Hematopoietic multipotent progenitor cell treated with erythropoietin and hydrocortisone succinate and interleukin-3 and kit ligand, for 17 days (in vitro differentiated cells): ENCODE results near the gene ARG2.

Experiments used
- DNase-seq: peaks from one replicate; pipeline ENCODE4 v3.0.0-alpha.2; 2015; ENCODE audit warnings: low spot score

ARG2 gene

GRCh38 chr14:67638642-67639041 lies 18.9 kb downstream of the ARG2 start:
- no peak for DNase-seq

GRCh38 chr14:67641480-67641879 lies 21.8 kb downstream of the ARG2 start:
- no peak for DNase-seq

GRCh38 chr14:67641902-67642749 lies 22.4 kb downstream of the ARG2 start:
- no peak for DNase-seq

DNA sequence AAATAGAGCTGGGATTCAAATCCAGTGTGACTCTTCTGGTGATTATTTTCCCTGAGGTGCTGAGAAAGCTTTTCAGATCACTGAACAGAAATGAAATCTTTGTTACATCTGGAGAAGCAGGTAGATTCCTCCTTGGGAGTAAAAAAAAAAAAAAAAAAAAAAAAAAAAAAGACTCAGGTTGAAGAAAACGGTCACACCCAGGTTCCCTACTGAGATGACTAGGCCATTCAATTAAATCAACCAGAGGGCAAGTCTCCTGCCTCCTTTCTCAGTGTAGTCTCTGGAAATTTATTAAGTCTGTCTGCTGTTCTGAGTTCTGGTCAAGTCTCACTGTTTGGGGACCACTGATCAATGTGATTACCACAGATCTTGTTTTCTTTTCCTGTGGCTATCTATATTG lies 24.0 kb downstream of the ARG2 start:
- no peak for DNase-seq

DNA sequence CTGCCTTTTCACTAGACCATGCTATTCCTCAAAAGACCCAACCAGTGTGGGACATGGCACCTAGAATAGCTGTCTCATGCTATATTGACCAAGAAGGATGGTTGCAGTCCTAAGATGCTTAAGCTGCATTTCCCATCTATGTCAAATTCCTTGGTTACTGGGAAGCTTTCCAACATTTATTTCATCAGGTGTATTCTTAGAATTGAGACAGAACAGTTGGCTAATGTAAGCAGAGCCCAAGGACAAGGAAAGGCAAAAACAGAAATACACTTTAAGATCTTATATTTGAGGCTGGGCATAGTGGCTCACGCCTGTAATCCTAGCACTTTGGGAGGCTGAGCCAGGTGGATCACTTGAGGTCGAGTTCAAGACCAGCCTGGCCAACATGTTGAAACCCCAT lies 24.7 kb downstream of the ARG2 start:
- DNase-seq, result no peak

DNA sequence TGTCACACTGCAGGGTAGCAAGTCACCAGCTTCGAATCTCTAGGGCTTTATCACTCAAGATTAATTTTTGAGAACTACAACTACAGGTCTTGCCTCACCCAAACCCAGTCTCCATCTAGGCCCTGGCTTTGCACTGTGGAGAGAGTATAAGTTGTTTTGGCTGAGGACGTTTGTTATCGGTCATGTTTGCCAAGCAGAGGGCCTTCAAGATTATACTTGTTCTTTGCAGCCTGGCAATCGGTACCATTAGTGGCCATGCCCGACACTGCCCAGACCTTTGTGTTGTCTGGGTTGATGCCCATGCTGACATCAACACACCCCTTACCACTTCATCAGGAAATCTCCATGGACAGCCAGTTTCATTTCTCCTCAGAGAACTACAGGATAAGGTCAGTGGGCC lies 25.7 kb downstream of the ARG2 start:
- no peak for DNase-seq

GRCh38 chr14:67646131-67646530 lies 26.4 kb downstream of the ARG2 start:
- DNase-seq, result no peak

DNA sequence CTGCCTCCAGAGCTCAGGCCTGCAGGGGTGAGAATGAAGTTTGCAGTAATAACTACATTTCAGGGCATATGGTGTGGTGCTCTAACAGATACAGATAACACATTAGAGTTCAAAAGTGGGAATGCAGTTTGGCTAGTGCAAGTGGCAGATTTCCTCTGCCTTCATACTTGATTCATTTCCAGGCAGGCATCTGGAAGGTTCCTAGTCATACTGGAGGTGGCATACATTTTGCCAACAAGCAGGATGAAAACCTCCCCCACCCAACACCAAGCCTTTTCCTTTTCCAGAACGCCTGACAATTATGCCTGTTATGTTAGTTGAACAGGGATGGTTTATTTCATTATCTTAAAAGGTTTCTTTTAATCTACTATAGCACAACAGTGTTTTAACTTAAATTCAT lies 30.4 kb downstream of the ARG2 start:
- DNase-seq, result no peak

DNA sequence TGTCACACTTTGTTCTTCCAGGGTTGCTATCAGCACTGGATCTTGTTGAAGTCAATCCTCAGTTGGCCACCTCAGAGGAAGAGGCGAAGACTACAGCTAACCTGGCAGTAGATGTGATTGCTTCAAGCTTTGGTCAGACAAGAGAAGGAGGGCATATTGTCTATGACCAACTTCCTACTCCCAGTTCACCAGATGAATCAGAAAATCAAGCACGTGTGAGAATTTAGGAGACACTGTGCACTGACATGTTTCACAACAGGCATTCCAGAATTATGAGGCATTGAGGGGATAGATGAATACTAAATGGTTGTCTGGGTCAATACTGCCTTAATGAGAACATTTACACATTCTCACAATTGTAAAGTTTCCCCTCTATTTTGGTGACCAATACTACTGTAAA lies 31.0 kb downstream of the ARG2 start:
- no peak for DNase-seq

DNA sequence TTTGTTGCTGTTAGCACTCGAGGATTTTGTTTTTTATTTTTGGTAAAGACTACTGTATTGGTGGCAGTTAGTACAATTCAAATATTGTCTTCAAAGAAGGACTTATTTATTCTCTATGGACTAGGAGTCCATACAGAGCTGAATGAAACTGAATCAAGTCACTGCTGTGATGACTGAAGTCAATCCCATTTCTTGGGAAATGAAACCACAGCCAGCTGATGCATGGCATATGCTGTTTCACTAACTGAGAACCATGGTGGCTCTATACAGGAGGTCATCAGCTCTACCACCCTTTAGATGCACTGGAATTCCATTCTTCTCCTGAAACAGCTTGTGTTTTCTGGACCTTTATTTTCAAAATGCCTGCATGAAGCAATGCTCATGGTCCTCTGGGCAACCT lies 32.5 kb downstream of the ARG2 start:
- no peak for DNase-seq

- DNase-seq, result no peak
Observed at GRCh38 chr14:67653651-67654280, 34.0 kb downstream of the ARG2 start.

DNA sequence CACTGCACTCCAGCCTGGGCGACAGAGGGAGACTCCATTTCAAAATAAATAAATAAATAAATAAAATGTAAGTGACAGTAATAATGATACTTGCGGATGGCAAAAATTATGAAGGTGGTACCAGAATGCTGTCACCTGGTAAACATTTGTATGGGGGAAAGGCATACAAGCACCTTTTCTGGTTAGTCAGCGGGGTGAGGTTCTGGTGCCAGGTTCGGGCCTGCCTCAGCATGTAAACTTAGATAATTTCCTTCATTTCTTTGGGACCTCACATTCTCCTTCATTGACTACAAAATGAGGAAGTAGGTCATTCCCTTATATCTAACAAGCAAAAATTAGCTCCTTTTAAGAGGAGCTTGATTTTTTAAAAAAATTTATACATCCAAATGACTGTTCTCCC lies 43.9 kb downstream of the ARG2 start:
- no peak for DNase-seq

- DNase-seq, result peak; percentile 64
Observed at GRCh38 chr14:67665868-67666267, 46.1 kb downstream of the ARG2 start.

- DNase-seq, result peak; percentile 86
Observed at GRCh38 chr14:67666750-67667449, 47.2 kb downstream of the ARG2 start.

GRCh38 chr14:67668559-67668958 lies 48.8 kb downstream of the ARG2 start:
- no peak for DNase-seq

GRCh38 chr14:67673451-67673850 lies 53.7 kb downstream of the ARG2 start:
- DNase-seq, result no peak

DNA sequence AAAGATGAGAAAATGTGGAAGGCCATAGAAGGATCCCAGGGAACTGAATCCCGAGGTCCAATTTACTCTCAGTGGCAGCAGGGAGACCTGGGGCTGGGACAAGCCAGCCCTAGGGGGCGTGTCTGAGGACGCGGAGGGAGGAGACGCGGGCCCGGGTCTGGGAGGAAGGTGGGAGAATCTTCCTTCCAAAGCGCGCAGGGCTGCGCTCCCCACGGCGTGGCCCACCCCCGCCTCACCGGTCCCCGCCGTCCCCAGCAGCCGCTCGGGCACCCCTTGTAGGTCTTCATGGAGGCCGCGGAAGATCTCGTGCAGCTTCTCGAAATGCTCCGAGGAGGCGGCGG lies 54.4 kb downstream of the ARG2 start:
- DNase-seq, result peak; percentile 82

GRCh38 chr14:67674480-67675218 lies 54.9 kb downstream of the ARG2 start, which contains the start of gene VTI1B:
Gene VTI1B (minus strand): TSS chr14:67674632. CDS start chr14:67674489, 143 bp downstream.
- DNase-seq, result peak; percentile 83

DNA sequence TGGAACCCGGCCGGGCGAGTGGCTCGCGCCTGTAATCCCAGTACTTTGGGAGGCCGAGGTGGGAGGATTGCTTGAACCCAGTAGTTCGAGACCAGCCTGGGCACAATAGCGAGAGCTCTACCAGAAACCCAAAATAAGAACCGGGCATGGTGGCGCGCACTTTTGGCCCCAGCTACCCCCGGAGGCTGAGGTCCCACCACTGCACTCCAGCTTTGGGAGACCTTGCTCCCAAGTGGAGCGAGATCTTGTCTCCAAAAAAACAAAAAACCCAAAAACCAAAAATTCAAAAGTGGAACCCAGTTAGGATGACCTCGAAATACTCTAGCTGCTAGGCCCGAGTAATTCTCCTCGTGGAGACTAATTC lies 55.5 kb downstream of the ARG2 start:
- no peak for DNase-seq

DNA sequence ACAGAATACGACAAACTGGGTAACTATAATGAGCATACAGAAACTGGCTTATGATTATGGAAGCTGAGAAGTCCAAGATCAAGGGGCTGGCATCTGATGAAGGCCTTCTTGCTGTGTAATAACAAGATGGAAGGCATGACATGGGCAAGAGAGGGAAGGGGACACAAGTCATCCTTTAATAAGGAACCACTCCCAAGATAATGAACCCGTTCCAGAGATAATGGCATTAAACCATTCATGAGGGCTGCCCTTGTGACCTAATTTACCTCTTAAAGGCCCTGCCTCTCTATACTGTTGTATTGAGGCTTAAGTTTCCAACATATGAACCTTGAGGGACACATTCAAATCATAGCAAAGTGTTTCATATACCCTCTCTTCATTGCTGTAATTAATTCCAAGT lies 59.3 kb downstream of the ARG2 start:
- peak; percentile 57 for DNase-seq

GRCh38 chr14:67680121-67680602 lies 60.4 kb downstream of the ARG2 start:
- DNase-seq, result peak; percentile 90

DNA sequence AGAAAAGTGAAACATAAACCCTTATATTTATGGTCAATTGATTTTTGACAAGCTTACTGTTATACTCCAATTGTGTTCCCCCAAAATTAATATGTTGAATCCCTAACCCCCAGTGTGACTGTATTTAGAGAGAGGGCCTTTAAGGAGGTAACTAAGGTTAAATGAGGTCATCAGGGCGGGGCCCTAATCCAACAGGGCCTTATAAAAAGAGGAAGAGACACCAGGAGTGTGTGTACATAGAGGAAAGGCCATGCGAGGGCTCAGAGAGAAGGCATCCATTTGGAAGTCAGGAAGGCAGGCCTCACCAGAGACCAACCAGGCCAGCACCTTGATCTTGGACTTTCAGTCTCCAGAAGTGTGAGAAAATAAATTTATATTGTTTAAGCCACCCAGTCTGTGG lies 61.2 kb downstream of the ARG2 start:
- peak; percentile 77 for DNase-seq
